ENCODE data around the gene CLP1. TPM values are rescaled to one million over a fixed set of nuclear protein-coding genes. Genes with fewer than 3 reads are reported as not detected.

Gene CLP1
- total RNA-seq, 1 experiment from 2014 or later: 22.1 TPM

DNA sequence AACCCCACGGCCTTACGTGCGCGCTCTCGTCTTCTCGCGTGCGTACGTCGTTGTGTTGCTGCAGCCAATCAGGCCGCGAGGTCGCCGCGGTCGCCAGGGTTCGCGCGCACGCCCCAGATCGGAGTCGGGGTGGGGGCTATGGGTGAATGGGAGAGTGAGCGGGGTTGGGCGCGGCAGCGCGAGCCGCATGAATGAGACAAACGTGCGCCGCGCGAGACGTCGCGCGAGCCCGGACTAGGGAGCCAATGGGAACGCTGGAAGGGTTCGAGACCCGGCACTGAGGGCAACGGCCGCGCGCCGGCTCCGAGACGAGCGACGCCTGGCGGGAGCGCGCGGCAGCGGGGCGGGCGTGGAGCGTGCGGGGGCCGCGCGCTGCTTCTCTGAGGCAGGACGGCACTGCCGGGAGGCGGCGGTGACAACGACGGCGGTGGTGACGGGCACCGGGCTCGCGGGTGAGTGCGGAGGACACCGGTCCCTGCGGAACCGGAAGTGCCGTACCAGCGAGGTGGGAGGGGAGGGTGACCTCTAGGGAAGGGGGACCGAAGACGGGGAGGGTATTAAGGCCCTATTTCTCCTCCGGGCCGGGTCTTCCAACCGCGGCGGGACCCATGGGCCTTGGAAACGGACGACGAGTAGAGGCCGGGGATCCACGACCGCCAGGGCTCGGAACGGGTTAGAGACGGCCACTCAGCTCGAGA lies 10.3 kb downstream of the CLP1 start, which contains the start of gene ZDHHC5:
Gene ZDHHC5, plus strand, starts transcription at position 379 of the 698 bp plus-strand sequence. CDS start 4,977 bp downstream, outside the sequence.
- H3K36me3 Mint-ChIP-seq (ENCODE audit: insufficient read depth, unreplicated experiment): peaks cover 30% of the 10 kb centered on the region
- no peaks in the 10 kb centered on the region for H3K27me3 Mint-ChIP-seq (ENCODE audit: insufficient read depth, unreplicated experiment)
- Histone ChIP-seq H3K4me1 (peaks cover 14% of the 10 kb centered on the region; the same call in 1 of the 2 replicates), H3K9me3 (no peaks in the 10 kb centered on the region), H3K27me3 (replicated peaks; ENCODE audit: control insufficient read depth, insufficient read depth, low read length) (no peaks in the 10 kb centered on the region), H3K36me3 (ENCODE audit: control insufficient read depth, insufficient read depth, low read length) (no peaks in the 10 kb centered on the region), H3K4me3 (ENCODE audit: low read depth, low read length) (peak within 1 kb of the TSS; percentile 74)
- TF ChIP-seq, protein P1, sequence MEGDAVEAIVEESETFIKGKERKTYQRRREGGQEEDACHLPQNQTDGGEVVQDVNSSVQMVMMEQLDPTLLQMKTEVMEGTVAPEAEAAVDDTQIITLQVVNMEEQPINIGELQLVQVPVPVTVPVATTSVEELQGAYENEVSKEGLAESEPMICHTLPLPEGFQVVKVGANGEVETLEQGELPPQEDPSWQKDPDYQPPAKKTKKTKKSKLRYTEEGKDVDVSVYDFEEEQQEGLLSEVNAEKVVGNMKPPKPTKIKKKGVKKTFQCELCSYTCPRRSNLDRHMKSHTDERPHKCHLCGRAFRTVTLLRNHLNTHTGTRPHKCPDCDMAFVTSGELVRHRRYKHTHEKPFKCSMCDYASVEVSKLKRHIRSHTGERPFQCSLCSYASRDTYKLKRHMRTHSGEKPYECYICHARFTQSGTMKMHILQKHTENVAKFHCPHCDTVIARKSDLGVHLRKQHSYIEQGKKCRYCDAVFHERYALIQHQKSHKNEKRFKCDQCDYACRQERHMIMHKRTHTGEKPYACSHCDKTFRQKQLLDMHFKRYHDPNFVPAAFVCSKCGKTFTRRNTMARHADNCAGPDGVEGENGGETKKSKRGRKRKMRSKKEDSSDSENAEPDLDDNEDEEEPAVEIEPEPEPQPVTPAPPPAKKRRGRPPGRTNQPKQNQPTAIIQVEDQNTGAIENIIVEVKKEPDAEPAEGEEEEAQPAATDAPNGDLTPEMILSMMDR (IDR thresholded peaks at IDR 0.05; ENCODE audit: insufficient read depth in 1 of 2, low read depth in 1 of 2, low read length in 1 of 2, severe bottlenecking in 1 of 2, unreplicated experiment in 1 of 2): peak; percentile 4 to 46
- no peaks in the 10 kb centered on the region for H3K9me3 Mint-ChIP-seq (ENCODE audit: unreplicated experiment)
- POLR2A ChIA-PET: no interaction called here
- BruUV-seq (replicated peaks): no TSS peak
- H3K4me1 Mint-ChIP-seq (ENCODE audit: low read depth, unreplicated experiment): peaks cover 12% of the 10 kb centered on the region
- H3K4me3 Mint-ChIP-seq (ENCODE audit: unreplicated experiment): peak within 1 kb of the TSS; percentile 99
- H3K27ac Mint-ChIP-seq (ENCODE audit: unreplicated experiment): peak within 1 kb of the TSS; percentile 100
- intact Hi-C loops (cut with micrococcal nuclease; ENCODE audit: unreplicated experiment): loop anchor here (1.0 to 2.0 kb wide), 5 partner anchors 11 to 911 kb away; partner anchors contain the start of genes CLP1, MED19, SELENOH and TMX2
- DNase-seq: peak; percentile 100
- CTCF ChIA-PET: interaction anchor here (1.0 kb wide), 1 partner anchor 23 kb away, joined by 3 read pairs; no protein-coding TSS in a partner anchor

- Mint-ChIP-seq H3K4me3 (ENCODE audit: unreplicated experiment) (peak overlapping the region; percentile 99), H3K4me1 (ENCODE audit: low read depth, unreplicated experiment) (peaks cover 17% of the 10 kb centered on the region), H3K27ac (ENCODE audit: unreplicated experiment) (peak overlapping the region; percentile 100), H3K36me3 (ENCODE audit: insufficient read depth, unreplicated experiment) (peaks cover 34% of the 10 kb centered on the region), H3K9me3 (ENCODE audit: unreplicated experiment) (no peaks in the 10 kb centered on the region), H3K27me3 (ENCODE audit: insufficient read depth, unreplicated experiment) (no peaks in the 10 kb centered on the region)
- Histone ChIP-seq H3K36me3 (ENCODE audit: control insufficient read depth, insufficient read depth, low read length) (no peaks in the 10 kb centered on the region; the same call in 1 of the 2 replicates), H3K27me3 (replicated peaks; ENCODE audit: control insufficient read depth, insufficient read depth, low read length) (no peaks in the 10 kb centered on the region), H3K9me3 (no peaks in the 10 kb centered on the region), H3K4me1 (peaks cover 14% of the 10 kb centered on the region; the same call in 1 of the 2 replicates), H3K4me3 (ENCODE audit: low read depth, low read length) (peak overlapping the region; percentile 74)
- no peak for DNase-seq
- intact Hi-C loops (cut with micrococcal nuclease; ENCODE audit: unreplicated experiment): loop anchor here (2.0 kb wide), 1 partner anchor 14 kb away; no protein-coding TSS in a partner anchor
- POLR2A ChIA-PET: no interaction called here
- BruUV-seq (replicated peaks): no TSS peak
- TF ChIP-seq, protein P1 (IDR thresholded peaks at IDR 0.05; ENCODE audit: insufficient read depth in 1 of 2, low read depth in 1 of 2, low read length in 1 of 2, severe bottlenecking in 1 of 2, unreplicated experiment in 1 of 2): no peak
- CTCF ChIA-PET: interaction anchor here (1.0 kb wide), 1 partner anchor 24 kb away, joined by 3 read pairs; no protein-coding TSS in a partner anchor
These were observed 10.8 kb downstream of the CLP1 start for GRCh38 chr11:57668434-57668782.

GRCh38 chr11:57674251-57674650 lies 16.7 kb downstream of the CLP1 start:
- Mint-ChIP-seq H3K9me3 (ENCODE audit: unreplicated experiment) (no peaks in the 10 kb centered on the region), H3K27ac (ENCODE audit: unreplicated experiment) (peak overlapping the region; percentile 11), H3K4me1 (ENCODE audit: low read depth, unreplicated experiment) (peaks cover 23% of the 10 kb centered on the region), H3K27me3 (ENCODE audit: insufficient read depth, unreplicated experiment) (no peaks in the 10 kb centered on the region), H3K36me3 (ENCODE audit: insufficient read depth, unreplicated experiment) (peaks cover 65% of the 10 kb centered on the region), H3K4me3 (ENCODE audit: unreplicated experiment) (no peak overlapping the region)
- TF ChIP-seq, protein P1 (IDR thresholded peaks at IDR 0.05; ENCODE audit: insufficient read depth in 1 of 2, low read depth in 1 of 2, low read length in 1 of 2, severe bottlenecking in 1 of 2, unreplicated experiment in 1 of 2): no peak
- no TSS peak for BruUV-seq (replicated peaks)
- Histone ChIP-seq H3K27me3 (replicated peaks; ENCODE audit: control insufficient read depth, insufficient read depth, low read length) (no peaks in the 10 kb centered on the region), H3K36me3 (ENCODE audit: control insufficient read depth, insufficient read depth, low read length) (no peaks in the 10 kb centered on the region; the same call in 1 of the 2 replicates), H3K9me3 (no peaks in the 10 kb centered on the region), H3K4me3 (ENCODE audit: low read depth, low read length) (no peak overlapping the region), H3K4me1 (peaks cover 14% of the 10 kb centered on the region)
- ChIA-PET POLR2A (interaction anchor here (0.5 to 1.7 kb wide), 2 partner anchors 33 to 38 kb away, joined by 4 to 9 read pairs; partner anchors contain the start of genes MED19 and TMX2), CTCF (no interaction called here)
- intact Hi-C loops (cut with micrococcal nuclease; ENCODE audit: unreplicated experiment): no loop called here
- DNase-seq: no peak

Data from Caco-2 (cell line).